H54 (cell line): ENCODE data around the gene DNAJC4.
"Not testable (repeated sequence)": the region's sequence is repeated elsewhere in the genome, so short reads cannot be mapped to it uniquely, and the experiment has no call there.

Source experiments
- DNase-seq: peaks from one replicate; pipeline ENCODE4 v3.0.0; 2011; ENCODE audit warnings: low spot score, mixed read lengths; ENCODE audit not compliant: insufficient read length
- FAIRE-seq: peaks from 3 replicates; lab custom pipeline; 2011; peaks lifted over from hg19 to GRCh38; lab: Jason Lieb, UNC
- POLR2A ChIP-seq: IDR thresholded peaks from 2 replicates; pipeline ENCODE4 v1.6.1; 2011; ENCODE audit warnings: low read depth, mild to moderate bottlenecking, low read length

The DNAJC4 gene

DNA sequence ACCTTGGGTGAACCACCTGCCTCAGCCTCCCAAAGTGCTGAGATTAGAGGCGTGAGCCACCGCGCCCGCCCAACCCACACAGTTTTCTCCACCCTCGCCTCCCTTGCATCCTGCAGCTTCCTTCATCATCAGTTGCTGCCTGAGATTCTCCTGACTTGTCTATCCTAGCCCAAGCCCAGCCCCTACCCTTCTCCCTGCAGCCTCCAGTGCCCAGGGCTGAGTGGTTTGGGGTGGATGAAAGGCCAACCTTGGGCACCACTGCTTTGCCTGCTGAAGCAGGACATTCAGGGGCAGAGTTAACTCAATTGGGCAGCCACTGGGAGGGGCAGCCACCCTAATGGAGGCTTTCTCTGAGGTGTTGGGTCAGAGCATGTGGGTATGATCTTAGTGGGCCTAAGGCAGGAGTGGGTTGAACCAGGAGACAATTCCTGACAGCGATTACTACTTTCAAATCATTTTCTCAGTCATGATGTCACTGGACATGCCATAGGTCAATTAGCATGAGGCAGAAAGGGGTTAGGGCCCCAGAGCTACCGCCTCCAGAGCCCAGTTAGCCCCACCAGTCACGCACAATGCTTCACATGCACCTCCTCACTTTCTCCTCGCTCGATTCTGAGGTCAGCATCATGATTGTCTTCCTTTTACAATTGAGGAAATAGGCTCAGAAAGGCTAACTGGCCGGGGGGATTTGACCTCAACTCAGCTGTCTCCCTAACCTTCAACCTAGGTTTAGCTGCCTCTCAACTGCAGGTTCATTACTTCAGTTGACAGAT is 9.5 kb downstream of the DNAJC4 start:
- FAIRE-seq (no peak), DNase-seq (no peak)
- TF ChIP-seq POLR2A, result no peak

DNA sequence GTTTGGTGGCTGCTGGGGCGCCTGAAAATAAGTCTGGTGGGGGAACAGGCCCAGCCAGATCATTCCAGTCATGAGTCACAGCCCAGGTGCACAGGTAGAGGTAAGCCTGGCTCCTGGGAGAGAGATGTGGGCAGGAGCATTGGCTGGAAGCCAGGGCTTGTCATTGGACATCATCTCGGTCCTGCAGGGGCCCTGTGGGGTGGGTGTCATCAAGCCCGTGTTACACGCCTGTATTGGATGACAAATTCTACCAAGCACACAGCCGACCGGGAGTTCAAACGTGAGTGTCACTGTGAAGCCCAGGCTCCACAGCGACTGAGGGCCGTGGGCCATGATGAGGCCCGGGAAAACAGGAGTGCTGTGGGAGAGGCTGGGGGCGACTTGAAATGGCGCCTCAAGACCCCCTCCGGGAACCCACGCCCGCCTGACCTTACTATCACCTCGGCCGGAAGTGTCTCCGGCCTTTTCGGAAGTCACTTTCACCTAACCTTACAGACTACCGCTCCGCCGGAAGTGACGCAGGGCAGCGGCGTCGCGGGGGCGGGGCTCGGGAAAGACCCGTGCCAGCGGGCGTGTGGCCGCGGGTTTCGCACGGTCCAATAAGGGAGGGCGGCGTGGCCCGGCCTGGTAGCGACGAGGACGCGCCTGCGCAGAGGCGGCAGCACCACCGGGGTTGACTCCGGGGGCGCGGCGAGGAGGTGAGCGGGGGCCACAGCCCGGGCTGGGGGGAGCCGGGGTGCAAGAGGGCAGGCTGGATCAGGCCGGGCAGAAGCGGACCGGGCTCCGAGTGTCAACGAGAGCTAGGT is 10.3 kb downstream of the DNAJC4 start, which contains the start of gene FKBP2:
TSS of gene FKBP2 (plus strand) at position 661 of the 806 bp plus-strand sequence. CDS start 1,293 bp downstream, outside the sequence.
- peak; percentile 96 for DNase-seq
- FAIRE-seq, result no peak
- peak; percentile 58 for TF ChIP-seq POLR2A

DNA sequence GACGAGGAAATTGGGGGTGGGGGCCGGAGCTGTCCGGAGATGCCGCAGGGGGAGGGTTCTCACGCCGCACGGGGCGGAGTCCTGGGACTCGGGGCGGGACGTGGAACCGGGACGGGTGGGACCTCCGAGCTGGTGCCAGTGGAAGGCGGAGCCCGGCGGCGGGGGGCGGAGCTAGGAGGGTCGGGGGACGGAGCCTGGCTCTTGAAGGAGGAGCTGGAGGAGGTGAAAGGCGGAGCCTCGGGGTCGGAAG is 10.8 kb downstream of the DNAJC4 start:
- DNase-seq, result peak; percentile 81
- no peak for FAIRE-seq
- no peak for TF ChIP-seq POLR2A

DNA sequence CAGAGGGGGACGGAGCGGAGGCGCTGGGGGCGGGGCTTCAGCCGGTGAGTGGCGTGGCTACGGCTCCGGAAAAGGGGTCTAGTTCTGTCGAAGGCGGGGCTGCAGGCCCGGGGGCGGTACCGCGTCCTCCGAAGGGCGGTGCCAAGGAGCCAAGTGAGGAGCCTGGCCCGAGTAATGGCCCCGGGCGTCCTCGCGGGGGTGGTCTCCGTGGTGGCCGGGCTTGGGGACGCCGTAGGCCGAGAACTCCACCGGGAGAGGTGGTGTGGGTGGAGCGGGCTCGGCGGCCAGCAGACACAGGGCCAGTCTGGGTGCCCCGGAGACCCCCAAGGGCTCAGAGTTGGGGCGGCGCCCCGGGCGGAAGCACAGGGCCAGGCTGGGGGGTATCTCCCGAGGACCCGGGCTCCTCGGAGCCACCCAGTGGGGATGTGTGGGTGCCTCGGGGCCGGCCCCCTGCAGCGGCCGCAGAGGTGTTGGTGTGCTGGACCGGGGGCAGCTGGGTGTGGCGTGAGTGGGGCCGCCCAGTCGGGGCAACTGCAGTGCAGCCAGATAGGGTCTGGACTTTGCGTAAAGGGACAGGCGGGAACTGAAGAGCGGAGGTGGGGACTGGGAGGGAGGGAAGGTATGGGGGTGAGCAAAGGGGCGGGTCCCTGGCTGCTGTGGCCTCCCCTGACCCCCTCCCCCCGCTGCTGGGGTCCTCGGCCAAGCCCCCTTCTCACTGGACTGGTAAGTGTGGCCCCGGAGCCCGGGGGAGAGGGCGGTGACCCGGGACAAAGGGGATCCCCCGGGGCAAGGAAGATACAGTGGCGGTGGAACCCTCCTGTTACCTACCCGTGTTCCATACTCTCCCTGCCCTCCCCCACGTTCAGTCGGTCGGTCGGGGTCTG is 11.4 kb downstream of the DNAJC4 start:
- FAIRE-seq, result no peak

DNA sequence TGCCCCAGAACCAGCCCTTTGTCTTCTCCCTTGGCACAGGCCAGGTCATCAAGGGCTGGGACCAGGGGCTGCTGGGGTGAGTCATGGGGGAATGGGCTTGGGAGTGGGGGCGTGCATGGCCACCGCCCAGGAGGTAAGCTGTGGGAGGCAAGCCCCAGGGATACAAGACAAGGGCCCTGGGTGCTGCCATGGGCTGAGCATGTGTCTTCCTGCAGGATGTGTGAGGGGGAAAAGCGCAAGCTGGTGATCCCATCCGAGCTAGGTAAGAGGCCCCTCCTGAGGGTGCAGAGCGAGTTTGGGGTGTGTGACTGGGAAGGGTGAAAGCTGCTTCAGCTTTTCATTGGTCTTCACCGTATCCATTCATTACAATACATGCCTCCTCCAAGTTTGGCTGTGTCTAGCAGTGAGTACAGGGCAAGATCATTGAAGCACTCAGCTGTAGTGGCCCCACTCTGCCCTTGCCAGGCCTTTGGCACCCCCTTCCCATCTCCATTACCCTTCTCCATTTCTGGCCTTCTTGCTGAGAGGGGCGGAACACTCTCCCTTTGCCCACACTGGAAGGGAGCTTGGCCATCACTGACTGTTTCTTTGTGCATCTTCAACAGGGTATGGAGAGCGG is 13.0 kb downstream of the DNAJC4 start:
- no peak for FAIRE-seq
- no peak for TF ChIP-seq POLR2A
- no peak for DNase-seq

More for the DNA sequence above, 11.4 kb downstream of the DNAJC4 start:
- peak; percentile 88 for DNase-seq
- TF ChIP-seq POLR2A, result peak; percentile 81

DNA sequence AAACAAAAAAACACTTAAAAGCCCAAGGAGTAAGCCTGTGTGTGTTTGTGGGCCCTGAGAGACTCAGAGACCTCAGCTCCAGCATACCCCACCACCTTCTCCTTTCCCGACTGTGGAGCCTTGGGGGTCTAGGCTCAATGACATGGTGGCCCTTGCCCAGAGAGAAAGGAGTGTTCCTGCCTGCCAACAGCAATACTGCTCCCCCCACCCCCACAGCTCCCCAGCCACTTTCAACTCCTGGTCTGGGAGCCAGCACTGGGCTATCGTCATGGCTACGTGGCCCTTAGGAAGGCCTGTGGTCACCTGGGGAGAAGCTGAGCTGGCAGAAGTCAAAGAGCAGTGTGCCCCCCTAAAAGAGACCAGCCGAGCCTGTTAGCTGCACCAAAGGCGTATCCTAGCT is 13.8 kb downstream of the DNAJC4 start:
- TF ChIP-seq POLR2A, result no peak
- FAIRE-seq (no peak), DNase-seq (no peak)

DNA sequence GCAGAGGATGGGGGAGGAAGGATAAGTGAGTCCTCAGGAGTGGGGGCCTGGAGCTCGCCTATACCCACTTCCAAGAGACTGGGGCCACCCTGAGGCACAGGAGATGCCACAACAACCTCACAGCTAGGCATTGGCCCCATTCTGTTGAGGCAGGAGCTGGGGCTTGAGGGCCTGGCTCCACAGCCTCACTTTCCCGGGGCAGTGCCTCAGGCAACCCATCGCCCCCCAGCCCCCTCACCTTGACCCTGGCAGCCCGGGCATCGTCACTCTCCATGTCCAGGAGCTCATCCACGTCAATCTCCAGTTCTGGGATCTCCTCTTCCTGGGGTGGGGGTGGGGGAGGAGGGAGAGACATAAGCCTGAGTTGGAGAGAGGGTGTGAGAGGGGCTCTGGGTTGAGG is 14.6 kb downstream of the DNAJC4 start:
- no peak for TF ChIP-seq POLR2A
- FAIRE-seq (no peak), DNase-seq (no peak)

DNA sequence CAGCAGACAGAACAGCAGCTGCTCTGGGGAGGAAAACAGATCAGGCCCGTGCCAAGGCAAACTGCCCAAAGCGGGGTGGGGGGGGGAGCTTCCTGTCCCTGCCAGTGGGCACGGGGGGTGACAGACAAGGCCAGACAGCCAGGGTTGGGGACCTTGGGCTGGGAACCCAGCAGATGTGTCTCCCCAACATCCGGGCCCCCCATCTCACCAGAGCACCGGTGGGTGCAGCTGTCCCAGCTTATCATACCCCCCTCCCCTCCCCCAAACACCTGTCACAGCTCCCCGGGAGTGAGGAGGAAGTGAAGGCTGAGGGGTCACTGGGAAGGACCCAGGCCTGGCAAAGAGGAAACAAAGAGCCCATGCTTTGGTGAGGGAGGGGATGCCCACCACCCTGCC is 15.1 kb downstream of the DNAJC4 start:
- DNase-seq, result no peak
- FAIRE-seq, result no peak
- TF ChIP-seq POLR2A, result 0 out of 2 replicates have a peak, but pooled peaks have one; percentile 7

DNA sequence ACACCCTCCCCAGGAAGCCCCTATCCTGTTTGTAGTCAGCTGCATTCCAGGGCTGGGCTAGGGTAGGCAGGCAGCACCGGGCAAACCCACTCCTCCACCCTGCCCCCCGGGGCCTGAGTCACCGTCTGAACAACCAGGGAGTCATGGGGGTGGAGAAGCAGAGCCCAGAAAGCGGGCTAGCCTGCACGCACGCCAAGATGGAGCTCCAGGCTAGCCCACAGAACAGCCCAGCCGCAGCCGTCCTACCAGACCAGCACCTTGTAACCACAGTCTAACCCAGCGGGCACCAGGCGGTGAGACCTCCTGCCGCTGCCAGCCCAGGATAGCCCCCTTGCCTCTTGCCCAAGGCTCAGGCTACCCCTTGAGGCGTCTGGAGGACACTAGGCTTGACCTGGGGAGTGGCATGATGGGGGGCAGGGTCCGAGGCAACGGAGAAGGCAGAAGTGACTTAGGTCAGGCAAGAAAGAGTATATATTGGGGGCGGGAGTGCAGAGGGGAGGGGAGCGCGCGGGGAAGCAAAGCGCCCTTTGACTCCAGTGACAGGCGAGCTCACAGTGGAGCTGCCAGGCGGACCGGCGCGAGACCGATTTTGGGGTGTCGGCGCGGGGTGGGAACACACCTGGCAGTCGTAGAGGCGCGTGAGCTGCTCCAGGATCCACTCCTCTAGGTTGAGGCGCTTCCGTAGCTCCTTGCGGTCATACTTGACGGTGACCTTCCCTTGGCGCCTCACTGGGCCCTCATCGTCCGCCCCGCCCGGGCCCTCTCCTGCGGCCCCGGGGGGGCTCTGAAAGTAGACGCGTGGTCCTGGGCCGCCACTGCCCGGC is 15.7 kb downstream of the DNAJC4 start:
- TF ChIP-seq POLR2A, result peak; percentile 94
- no peak for DNase-seq
- FAIRE-seq, result no peak

DNA sequence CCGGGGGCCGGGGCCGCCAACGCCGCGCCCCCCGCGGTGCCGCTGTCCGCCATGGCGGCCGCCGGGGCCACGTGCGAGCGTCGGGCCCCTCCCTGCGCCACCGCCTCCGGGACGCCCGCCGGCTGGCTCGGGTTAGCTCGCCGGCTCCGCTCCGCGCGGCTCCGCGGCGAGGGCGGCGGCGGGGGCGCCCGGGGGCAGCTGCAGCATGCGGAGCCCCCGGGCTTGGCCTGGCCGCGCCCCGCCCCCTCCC is 16.2 kb downstream of the DNAJC4 start:
- DNase-seq, FAIRE-seq: not testable (repeated sequence)

DNA sequence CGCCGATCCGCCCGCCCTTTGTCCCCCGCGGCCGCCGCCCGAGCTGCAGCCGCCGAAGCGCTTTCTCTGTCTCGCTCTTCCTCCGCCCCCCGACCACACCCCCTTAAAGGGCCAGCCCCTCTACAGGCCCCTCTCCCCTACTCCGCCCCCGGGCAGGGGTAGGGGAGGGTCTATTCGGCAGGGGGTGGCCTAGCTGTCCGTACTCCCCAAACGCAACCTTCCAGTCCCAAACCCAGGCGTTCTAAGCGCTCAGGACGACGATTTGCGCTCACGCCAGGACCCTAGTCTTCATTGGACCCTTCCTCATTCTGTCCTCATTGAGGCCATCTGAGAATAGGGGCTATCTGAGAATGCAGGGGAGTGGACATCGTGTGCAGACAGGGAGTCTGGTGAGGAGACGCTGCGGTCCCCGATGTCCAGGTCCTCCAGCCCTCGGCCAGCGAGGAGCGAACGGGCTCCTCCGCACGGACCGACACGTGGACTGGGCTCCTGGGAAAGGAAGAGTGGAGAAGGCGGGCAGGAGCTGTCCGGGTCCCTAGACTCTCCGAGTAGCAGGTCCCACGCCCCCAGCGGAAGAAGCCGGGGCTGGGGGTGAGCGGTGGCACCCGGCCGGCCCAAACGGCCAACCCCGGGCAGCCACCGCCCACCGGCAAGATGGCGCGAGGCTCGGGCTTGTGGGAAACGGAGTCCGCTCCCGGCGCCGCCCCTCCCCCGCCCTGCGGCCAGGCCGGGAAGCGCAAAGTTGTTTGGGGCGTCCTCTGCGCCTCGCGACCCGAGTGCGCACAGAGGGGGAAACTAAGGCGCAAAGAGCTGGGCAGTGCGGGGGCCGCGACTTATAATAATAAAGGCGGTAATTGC is 16.8 kb downstream of the DNAJC4 start, which contains the start of gene PPP1R14B:
TSS of gene PPP1R14B (minus strand) at position 73 of the 858 bp plus-strand sequence. CDS start 270 bp downstream, outside the sequence.
- no peak; the same call in 1 of the 2 replicates for TF ChIP-seq POLR2A
- no peak for DNase-seq
- FAIRE-seq, result no peak

DNA sequence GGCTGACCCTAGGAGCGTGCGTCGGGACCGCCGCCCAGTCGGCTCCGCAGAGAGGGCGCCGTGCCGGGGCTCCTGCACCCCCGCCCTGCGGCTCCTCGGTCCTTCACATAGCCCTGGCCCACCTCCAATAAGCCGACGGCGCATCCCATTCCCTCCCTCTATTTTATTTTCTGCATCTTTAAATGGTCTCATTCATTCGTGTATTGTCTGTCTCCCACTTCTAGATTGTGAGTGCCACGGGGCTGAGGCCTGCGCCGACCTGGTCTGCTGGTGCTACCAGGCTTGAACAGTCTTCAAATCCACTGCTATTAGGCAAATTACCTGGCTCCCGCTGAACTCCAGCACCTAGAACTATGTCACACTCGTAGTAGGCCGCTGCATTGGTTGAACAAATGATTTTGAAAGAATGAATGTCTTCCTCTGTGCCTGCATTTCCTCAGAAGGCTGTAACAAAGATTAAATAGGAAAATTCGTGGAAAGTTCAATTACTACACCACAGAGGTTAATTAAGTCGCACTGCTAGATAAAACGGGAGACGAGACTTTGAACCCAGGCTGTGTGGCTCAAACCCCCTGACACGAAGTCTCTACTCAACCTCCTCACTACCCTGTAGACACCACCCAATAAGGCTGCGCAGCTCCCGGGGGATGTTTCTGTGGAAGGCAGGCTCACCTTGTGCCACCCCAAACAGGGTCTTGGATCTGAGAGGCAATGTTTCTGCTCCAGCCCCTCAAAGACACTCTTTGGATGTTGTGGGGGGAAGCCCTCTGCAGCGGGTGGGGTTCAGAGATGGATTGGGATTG is 17.6 kb downstream of the DNAJC4 start:
- FAIRE-seq, result no peak
- no peak for TF ChIP-seq POLR2A

More for the DNA sequence above, 17.6 kb downstream of the DNAJC4 start:
- DNase-seq, result no peak
